HG03457 (cell line): Measurements from ENCODE around the gene CLTRN.
"Not testable (repeated sequence)": the region's sequence is repeated elsewhere in the genome, so short reads cannot be mapped to it uniquely, and the experiment has no call there.

Experiments
- ATAC-seq: cut with Tn5 transposase; IDR thresholded peaks from one replicate; pipeline ENCODE4 v1.9.1; 2021; ENCODE audit warnings: moderate number of reproducible peaks; ENCODE audit not compliant: unreplicated experiment

The CLTRN gene

DNA sequence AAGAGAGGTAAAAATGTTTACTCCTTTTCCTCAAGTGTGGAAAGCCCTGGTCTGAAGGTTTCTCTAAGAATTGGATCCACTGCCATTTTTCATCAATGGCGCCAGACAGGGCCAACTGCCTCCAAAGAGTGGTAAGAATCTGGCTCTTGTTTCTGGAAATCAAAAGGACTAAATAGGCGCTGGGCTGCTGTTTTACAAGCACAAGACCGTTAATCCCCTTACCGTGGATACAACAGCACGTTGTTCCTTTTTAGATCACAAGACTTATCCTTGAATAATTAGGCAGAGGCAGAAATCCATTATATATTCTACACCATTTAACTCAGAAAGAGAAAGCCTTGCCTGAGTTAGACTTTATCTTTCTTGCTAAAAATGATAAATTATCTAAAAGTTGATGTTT, 10.6 kb downstream of the CLTRN start:
- no peak for ATAC-seq

- not testable (repeated sequence) for ATAC-seq
Measured at GRCh38 chrX:15647510-15647909, 17.1 kb downstream of the CLTRN start.

- no peak for ATAC-seq
Measured at GRCh38 chrX:15646543-15646942, 18.1 kb downstream of the CLTRN start.

DNA sequence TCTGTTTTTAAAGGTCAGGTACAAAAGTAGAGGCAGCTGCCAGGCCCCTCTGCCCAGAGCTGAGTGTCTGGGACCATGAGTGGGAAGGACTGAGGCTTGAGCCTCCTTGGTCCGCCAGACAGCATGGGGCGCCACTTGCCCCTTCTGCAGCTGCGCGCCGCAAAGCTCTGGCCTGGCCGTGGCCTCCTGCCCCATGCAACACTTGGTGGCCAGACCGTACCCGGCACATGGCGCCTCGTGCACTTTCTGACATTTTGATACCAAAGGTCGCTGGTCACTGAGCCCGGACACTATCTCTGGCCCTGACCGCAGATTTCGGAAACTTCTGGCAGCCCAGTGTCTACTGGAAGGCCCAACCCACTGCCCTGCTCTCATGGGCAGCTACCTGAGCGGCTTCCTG, 18.6 kb downstream of the CLTRN start:
- ATAC-seq, result no peak

DNA sequence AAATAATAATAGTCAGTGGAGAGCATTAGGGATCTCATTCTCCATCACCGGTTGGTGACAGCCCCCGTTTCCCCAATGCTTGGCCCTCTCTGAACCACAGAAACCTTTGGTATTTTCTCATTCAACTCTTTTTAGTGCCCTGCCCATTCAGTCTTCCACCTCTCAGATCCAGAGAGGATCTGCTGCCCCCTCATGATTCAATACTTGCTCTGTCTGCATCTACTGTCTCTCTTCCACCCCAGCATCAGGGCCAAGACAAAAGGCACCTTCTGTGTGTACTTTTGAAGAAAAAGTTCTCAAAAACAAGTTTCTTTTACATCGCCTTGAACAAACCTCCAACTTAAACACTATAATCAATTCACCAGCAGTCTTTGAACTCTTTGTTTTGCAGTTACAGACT, 19.3 kb downstream of the CLTRN start:
- no peak for ATAC-seq

- no peak for ATAC-seq
Measured at GRCh38 chrX:15644560-15644872, 20.1 kb downstream of the CLTRN start.

GRCh38 chrX:15643786-15644559, 20.6 kb downstream of the CLTRN start:
- ATAC-seq, result no peak

GRCh38 chrX:15631637-15632036, 33.0 kb downstream of the CLTRN start:
- no peak for ATAC-seq

DNA sequence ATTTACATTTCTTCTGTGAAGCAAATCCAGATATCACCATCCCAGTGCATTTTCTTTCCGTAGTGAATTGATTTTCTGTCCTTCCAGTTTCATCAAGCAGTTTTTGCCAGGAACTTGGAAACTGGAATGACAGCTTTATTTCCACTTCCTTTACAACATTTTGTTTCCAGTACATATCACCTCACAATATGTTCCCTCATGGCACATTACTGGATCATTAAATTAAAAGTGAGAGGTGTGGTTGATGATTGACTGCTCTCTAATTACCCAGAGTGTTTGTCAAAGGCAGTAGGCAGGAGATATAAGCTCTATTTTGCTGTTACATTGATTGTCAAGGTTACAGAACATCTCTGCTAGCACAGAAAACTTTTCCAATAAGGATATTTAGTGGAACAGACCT, 41.6 kb downstream of the CLTRN start:
- ATAC-seq, result no peak

DNA sequence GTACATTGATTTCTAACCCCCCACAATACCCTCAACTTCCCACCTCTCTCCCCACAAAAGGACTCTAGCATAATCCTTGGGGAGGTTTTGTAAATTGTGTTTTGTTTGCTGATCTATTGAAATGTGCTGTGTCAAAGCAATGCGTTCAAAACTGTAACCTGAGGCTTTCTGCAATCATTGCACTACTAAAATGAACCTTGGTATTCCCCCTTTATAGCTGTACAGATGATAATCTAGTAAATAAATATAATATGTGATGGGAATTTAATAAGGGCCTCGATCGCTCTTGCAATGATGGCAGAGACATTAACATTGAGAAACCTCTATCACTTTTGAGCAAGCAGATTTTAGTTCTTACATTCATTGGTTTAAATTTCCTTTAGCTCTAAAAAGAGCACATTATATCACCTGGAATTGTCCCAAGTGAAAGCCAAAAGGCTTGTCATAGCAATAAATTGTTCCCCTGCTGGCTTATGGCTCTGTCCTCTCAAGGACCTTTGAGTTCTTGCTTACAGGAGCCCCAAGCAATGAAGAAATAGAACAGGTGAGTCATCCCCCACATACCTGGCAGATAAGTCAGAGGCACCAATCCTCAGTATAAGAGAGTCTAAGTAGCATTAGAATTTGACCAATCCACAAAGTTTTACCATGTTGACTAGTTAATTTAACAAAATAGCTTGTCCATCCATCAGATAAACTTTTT, 45.4 kb downstream of the CLTRN start:
- no peak for ATAC-seq

GRCh38 chrX:15617111-15617510, 47.5 kb downstream of the CLTRN start:
- ATAC-seq, result no peak

- ATAC-seq, result no peak
Measured at GRCh38 chrX:15616531-15616930, 48.1 kb downstream of the CLTRN start.

GRCh38 chrX:15607067-15607466, 57.5 kb downstream of the CLTRN start:
- no peak for ATAC-seq

GRCh38 chrX:15606136-15606535, 58.5 kb downstream of the CLTRN start:
- no peak for ATAC-seq

DNA sequence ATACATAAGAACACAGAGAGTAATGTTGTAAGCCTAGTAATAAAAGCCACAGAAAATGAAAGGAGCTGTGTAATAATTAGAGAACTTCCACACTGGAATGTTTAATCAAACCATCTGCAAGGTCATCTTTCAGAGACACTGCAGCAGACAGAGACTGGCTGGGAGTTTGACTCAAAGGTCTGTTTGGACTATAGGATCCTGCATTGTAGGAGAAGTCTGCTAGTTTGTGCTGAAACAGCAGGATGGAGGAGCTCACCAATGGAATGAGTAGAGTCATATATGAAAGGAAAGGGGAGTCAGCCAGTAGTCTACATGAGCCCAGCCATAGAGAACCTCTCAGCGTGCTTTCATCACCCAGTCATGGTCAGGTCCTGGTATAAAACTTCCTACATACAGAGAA, 59.4 kb downstream of the CLTRN start:
- ATAC-seq, result no peak

DNA sequence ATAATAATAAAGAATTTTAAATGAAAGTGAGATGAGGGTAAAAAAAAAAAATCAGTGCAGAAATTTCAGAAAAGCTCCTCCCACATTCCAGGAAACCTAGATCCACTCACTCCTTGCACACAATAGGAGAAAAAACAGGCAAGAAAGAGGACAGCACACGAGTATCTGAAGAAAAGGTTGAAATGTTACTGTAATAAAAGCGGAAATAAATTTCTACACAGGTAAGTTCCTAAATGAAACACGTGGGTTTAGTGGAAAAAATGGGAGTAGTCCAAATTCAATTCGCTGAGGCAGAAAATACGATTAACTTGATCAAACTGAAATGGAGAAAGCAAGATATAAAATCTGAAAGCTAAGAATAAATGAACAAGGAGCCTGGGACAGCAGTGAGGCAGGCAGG, 61.8 kb downstream of the CLTRN start:
- no peak for ATAC-seq

DNA sequence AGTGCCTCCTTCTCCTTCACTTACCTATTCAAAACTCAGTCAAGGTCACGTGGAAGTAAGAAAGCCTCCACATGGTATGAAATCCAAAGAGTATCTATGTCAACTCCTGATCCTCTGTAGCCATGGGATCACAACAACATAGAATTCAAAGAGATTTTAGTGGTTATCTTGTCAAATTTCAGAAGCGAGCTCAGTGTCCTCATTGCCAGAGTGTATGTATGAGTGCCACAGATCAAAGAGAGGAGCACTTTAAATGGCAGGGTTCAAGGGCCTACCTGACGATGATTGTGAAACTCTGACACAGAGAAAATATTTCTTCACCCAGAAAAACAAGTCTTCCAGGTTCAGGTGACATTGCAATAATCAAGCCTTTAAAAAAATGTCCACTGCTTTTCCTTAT, 62.7 kb downstream of the CLTRN start:
- no peak for ATAC-seq

GRCh38 chrX:15600745-15601144, 63.9 kb downstream of the CLTRN start, which contains the start of gene ACE2:
Gene ACE2 (minus strand): TSS chrX:15600960. CDS start chrX:15600911, 49 bp downstream.
- no peak for ATAC-seq

GRCh38 chrX:15600049-15600448, 64.6 kb downstream of the CLTRN start:
- ATAC-seq, result no peak

DNA sequence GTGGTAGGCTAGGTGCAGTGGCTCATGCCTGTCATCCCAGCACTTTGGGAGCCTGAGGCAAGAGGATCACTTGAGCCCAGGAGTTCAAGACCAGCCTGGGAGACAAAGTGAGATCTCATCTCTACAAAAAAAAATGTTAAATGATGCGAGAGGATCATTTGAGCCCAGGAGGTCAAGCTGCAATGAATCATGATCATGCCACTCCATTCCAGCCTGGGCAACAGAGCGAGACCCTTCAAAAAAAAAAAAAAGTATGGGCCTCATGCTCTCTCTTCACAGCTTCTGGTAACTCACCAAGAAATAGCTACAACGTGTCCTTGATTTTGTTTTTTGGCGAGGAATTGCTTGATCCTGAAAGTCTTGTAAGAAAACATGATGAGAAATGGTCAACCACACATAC, 65.1 kb downstream of the CLTRN start:
- no peak for ATAC-seq

GRCh38 chrX:15598026-15598425, 66.6 kb downstream of the CLTRN start:
- no peak for ATAC-seq

DNA sequence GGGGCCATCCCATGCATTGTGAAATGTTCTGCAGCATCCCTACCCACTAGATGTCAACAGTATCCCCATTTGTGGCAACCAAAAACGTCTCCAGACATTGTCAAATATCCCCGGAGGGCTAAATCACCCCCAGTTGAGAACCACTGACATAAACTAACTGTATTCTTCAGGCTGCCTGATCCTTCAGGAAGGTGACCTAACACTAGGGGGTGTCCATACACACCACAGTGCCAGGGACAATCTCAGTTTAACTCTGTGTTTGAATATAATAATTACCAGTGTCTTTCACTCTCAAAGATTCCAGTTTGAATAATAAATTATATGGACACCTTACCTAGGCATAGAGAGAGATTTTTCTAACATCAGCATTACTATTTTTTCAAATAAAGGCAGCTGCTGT, 70.2 kb downstream of the CLTRN start:
- ATAC-seq, result no peak
